ENCODE data around the gene AARS1.
"Not testable (repeated sequence)": the region's sequence is repeated elsewhere in the genome, so short reads cannot be mapped to it uniquely, and the experiment has no call there.

AARS1 gene

GRCh38 chr16:70289229-70290094 lies at the start of gene AARS1:
TSS of gene AARS1 (minus strand) at chr16:70289506. CDS start at chr16:70282763, 6,743 bp downstream.
- DNase-seq (ENCODE audit: low read depth in 2 of 2): peak; percentile 80 to 81

GRCh38 chr16:70337814-70338213 lies 48.5 kb upstream of the AARS1 start:
- DNase-seq (ENCODE audit: low read depth in 2 of 2): no peak

- not testable (repeated sequence) for DNase-seq (ENCODE audit: low read depth in 2 of 2)
Observed at GRCh38 chr16:70332728-70333127, 43.4 kb upstream of the AARS1 start.

GRCh38 chr16:70331588-70332358 lies 42.5 kb upstream of the AARS1 start:
- DNase-seq (ENCODE audit: low read depth in 2 of 2): peak in 1 of 2 donors; percentile 3

GRCh38 chr16:70331091-70331490 lies 41.8 kb upstream of the AARS1 start:
- DNase-seq (ENCODE audit: low read depth in 2 of 2): no peak

GRCh38 chr16:70324998-70325747 lies 35.9 kb upstream of the AARS1 start:
- no peak for DNase-seq (ENCODE audit: low read depth in 2 of 2)

GRCh38 chr16:70320121-70320520 lies 30.8 kb upstream of the AARS1 start:
- no peak for DNase-seq (ENCODE audit: low read depth in 2 of 2)

- DNase-seq (ENCODE audit: low read depth in 2 of 2): not testable (repeated sequence)
Observed at GRCh38 chr16:70307726-70308125, 18.4 kb upstream of the AARS1 start.

GRCh38 chr16:70306880-70307279 lies 17.6 kb upstream of the AARS1 start:
- DNase-seq (ENCODE audit: low read depth in 2 of 2): no peak

GRCh38 chr16:70304892-70305448 lies 15.7 kb upstream of the AARS1 start:
- DNase-seq (ENCODE audit: low read depth in 2 of 2): no peak

- no peak for DNase-seq (ENCODE audit: low read depth in 2 of 2)
Observed at GRCh38 chr16:70302745-70303144, 13.4 kb upstream of the AARS1 start.

GRCh38 chr16:70301121-70301520 lies 11.8 kb upstream of the AARS1 start:
- no peak for DNase-seq (ENCODE audit: low read depth in 2 of 2)

- peak in 1 of 2 donors; percentile 24 for DNase-seq (ENCODE audit: low read depth in 2 of 2)
Observed at GRCh38 chr16:70298988-70299938, 10.0 kb upstream of the AARS1 start, which contains the start of gene DDX19B. TSS of gene DDX19B (plus strand) at chr16:70299186. CDS start at chr16:70299298, 112 bp downstream.

GRCh38 chr16:70295634-70296033 lies 6.3 kb upstream of the AARS1 start:
- no peak for DNase-seq (ENCODE audit: low read depth in 2 of 2)

GRCh38 chr16:70294385-70295025 lies 5.2 kb upstream of the AARS1 start:
- DNase-seq (ENCODE audit: low read depth in 2 of 2): no peak

GRCh38 chr16:70292148-70292547 lies 2.8 kb upstream of the AARS1 start:
- DNase-seq (ENCODE audit: low read depth in 2 of 2): not testable (repeated sequence)

GRCh38 chr16:70290949-70291519 lies 1.7 kb upstream of the AARS1 start:
- DNase-seq (ENCODE audit: low read depth in 2 of 2): no peak

GRCh38 chr16:70287304-70287971 lies 1.9 kb downstream of the AARS1 start:
- not testable (repeated sequence) for DNase-seq (ENCODE audit: low read depth in 2 of 2)

GRCh38 chr16:70276392-70276791 lies 12.9 kb downstream of the AARS1 start:
- no peak for DNase-seq (ENCODE audit: low read depth in 2 of 2)

All from stimulated activated CD8-positive, alpha-beta memory T cell treated with anti-CD3 and anti-CD28 coated beads, Interleukin-7, amount 100 ng/mL, for 1 hour (primary cell).